ENCODE data around the gene AR. TPM values are rescaled to one million over a fixed set of nuclear protein-coding genes. Genes with fewer than 3 reads are reported as not detected.
"Not testable (repeated sequence)": the region's sequence is repeated elsewhere in the genome, so short reads cannot be mapped to it uniquely, and the experiment has no call there.

The AR gene
- total and polyA plus RNA-seq, 7 donors = under 0.01 to 9.1 (median 5.4) TPM; not detected in 1

- TF ChIP-seq POLR2AphosphoS5 (IDR thresholded peaks at IDR 0.05) = no peak
Measured at GRCh38 chrX:67648361-67648760, 104.5 kb downstream of the AR start.

GRCh38 chrX:67651437-67652142, 107.8 kb downstream of the AR start:
- TF ChIP-seq EP300 (IDR thresholded peaks at IDR 0.05) (no peak), POLR2A (IDR thresholded peaks at IDR 0.05) (no peak), POLR2AphosphoS5 (IDR thresholded peaks at IDR 0.05) (no peak), CTCF (IDR thresholded peaks at IDR 0.05) (no peak)
- Histone ChIP-seq H3K9me3 (no peaks in the 10 kb centered on the region), H3K36me3 (no peaks in the 10 kb centered on the region), H3K4me3 (no peak overlapping the region), H3K27me3 (no peaks in the 10 kb centered on the region), H3K27ac (no peak overlapping the region), H3K4me1 (no peaks in the 10 kb centered on the region)
- intact Hi-C loops (cut with DNase I) = no loop called here
- no peak for DNase-seq
- WGBS, 2 donors = 88 to 89% methylated on average over 6 of the region's 6 CpGs

More at GRCh38 chrX:67648361-67648760, 104.5 kb downstream of the AR start:
- H3K9me3 ChIP-seq = no peaks in the 10 kb centered on the region
- DNase-seq = no peak
- H3K4me3 ChIP-seq = no peak overlapping the region
- H3K27me3 ChIP-seq = no peaks in the 10 kb centered on the region
- 79 to 86% methylated on average over 4 of the region's 4 CpGs for WGBS, 2 donors
- intact Hi-C loops (cut with DNase I) = no loop called here
- peaks cover 0 to 3% (median 0%) of the 10 kb centered on the region in 4 donors for H3K36me3 ChIP-seq
- no peak overlapping the region for H3K27ac ChIP-seq
- H3K4me1 ChIP-seq = no peaks in the 10 kb centered on the region

GRCh38 chrX:67652543-67652942, 108.7 kb downstream of the AR start:
- H3K4me3 ChIP-seq = no peak overlapping the region
- TF ChIP-seq POLR2AphosphoS5 (IDR thresholded peaks at IDR 0.05) (no peak), POLR2A (IDR thresholded peaks at IDR 0.05) (no peak), EP300 (IDR thresholded peaks at IDR 0.05) (no peak), CTCF (IDR thresholded peaks at IDR 0.05) (no peak)
- no peaks in the 10 kb centered on the region for H3K4me1 ChIP-seq
- no peaks in the 10 kb centered on the region for H3K27me3 ChIP-seq
- DNase-seq = no peak
- H3K9me3 ChIP-seq = no peaks in the 10 kb centered on the region
- intact Hi-C loops (cut with DNase I) = no loop called here
- no peak overlapping the region for H3K27ac ChIP-seq
- H3K36me3 ChIP-seq = no peaks in the 10 kb centered on the region

GRCh38 chrX:67654301-67654700, 110.5 kb downstream of the AR start:
- intact Hi-C loops (cut with DNase I) = no loop called here
- no peak for DNase-seq
- no peaks in the 10 kb centered on the region for H3K4me1 ChIP-seq
- TF ChIP-seq POLR2A (IDR thresholded peaks at IDR 0.05) (no peak), CTCF (IDR thresholded peaks at IDR 0.05) (no peak), POLR2AphosphoS5 (IDR thresholded peaks at IDR 0.05) (no peak), EP300 (IDR thresholded peaks at IDR 0.05) (no peak)
- WGBS, 2 donors = 32 to 43% methylated on average over 1 of the region's 1 CpG
- no peaks in the 10 kb centered on the region for H3K27me3 ChIP-seq
- H3K4me3 ChIP-seq = no peak overlapping the region
- H3K36me3 ChIP-seq = no peaks in the 10 kb centered on the region
- H3K27ac ChIP-seq = no peak overlapping the region
- no peaks in the 10 kb centered on the region for H3K9me3 ChIP-seq

GRCh38 chrX:67665583-67665982, 121.8 kb downstream of the AR start:
- Histone ChIP-seq H3K27me3 (no peaks in the 10 kb centered on the region), H3K27ac (no peak overlapping the region), H3K4me3 (no peak overlapping the region), H3K36me3 (no peaks in the 10 kb centered on the region), H3K4me1 (no peaks in the 10 kb centered on the region), H3K9me3 (peaks cover 0 to 3% (median 0%) of the 10 kb centered on the region in 4 donors)
- no peak for DNase-seq
- intact Hi-C loops (cut with DNase I) = no loop called here
- WGBS, 2 donors = 80 to 94% methylated on average over 1 of the region's 1 CpG
- no peak for TF ChIP-seq POLR2AphosphoS5 (IDR thresholded peaks at IDR 0.05)
- TF ChIP-seq EP300 (IDR thresholded peaks at IDR 0.05) = no peak
- no peak for TF ChIP-seq CTCF (IDR thresholded peaks at IDR 0.05)
- no peak for TF ChIP-seq POLR2A (IDR thresholded peaks at IDR 0.05)

GRCh38 chrX:67670717-67671116, 126.9 kb downstream of the AR start:
- 67 to 85% methylated on average over 2 of the region's 2 CpGs for whole genome bisulfite sequencing, 2 donors
- intact Hi-C loops (cut with DNase I); H3K4me1 ChIP-seq; H3K4me3 ChIP-seq; DNase-seq; H3K27me3 ChIP-seq; H3K27ac ChIP-seq; H3K9me3 ChIP-seq; H3K36me3 ChIP-seq: not testable (repeated sequence)

Measured in sigmoid colon (tissue), 7 donors.